HEK293 (cell line): ENCODE data around the gene MVD.

Experiments
- CTCF ChIA-PET: fragments of 350-600 bp; formaldehyde crosslinking; extraction: SDS; loops from one replicate; lab custom pipeline; 2021; ENCODE audit warnings: antibody characterized with exemption; lab: Yijun Ruan, JAX
- POLR2A ChIA-PET: fragments of 300-600 bp; formaldehyde crosslinking; extraction: SDS; loops from one replicate; lab custom pipeline; 2020; ENCODE audit warnings: antibody characterized with exemption, inconsistent platforms; lab: Yijun Ruan, JAX
- H3K27ac ChIP-seq: fragments of 200-500 bp; sonication (Bioruptor generic); 2 replicates; pipeline ENCODE4 v1.5.1; 2014; ENCODE audit warnings: low read depth, low read length, control low read depth, inconsistent platforms; ENCODE audit errors: extremely low read depth
- H3K36me3 ChIP-seq, 2 experiments: fragments of 200-500 bp in 1 of 2; sonication (Bioruptor generic) in 1 of 2; 1 replicate in 1 of 2; 2 replicates in 1 of 2; pipeline ENCODE4 v1.5.1; 2014 to 2017; ENCODE audit warnings: inconsistent platforms in 2 of 2, low read length in 2 of 2; ENCODE audit not compliant: control insufficient read depth in 2 of 2, insufficient read depth in 1 of 2
- H3K4me1 ChIP-seq: fragments of 200-500 bp; sonication (Bioruptor generic); 2 replicates; pipeline ENCODE4 v1.5.1; 2014; ENCODE audit warnings: mild to moderate bottlenecking, low read length, inconsistent platforms; ENCODE audit not compliant: control insufficient read depth, insufficient read depth
- H3K4me3 ChIP-seq: 2 replicates; pipeline ENCODE4 v1.5.1; 2011; ENCODE audit warnings: low read depth, mild to moderate bottlenecking, control low read depth, low read length, moderate library complexity
- H3K9me3 ChIP-seq: fragments of 200-500 bp; sonication (Bioruptor generic); 2 replicates; pipeline ENCODE4 v1.5.1; 2014; ENCODE audit warnings: low read depth, low read length, inconsistent platforms; ENCODE audit not compliant: control insufficient read depth, insufficient read depth
- ATF2 ChIP-seq: fragments of 450-650 bp; formaldehyde crosslinking; IDR thresholded peaks from 2 replicates; pipeline ENCODE4 v1.5.1; 2016; ENCODE audit warnings: missing biosample characterization, missing genetic modification characterization, low read depth
- GLIS1 ChIP-seq: fragments of 450-650 bp; formaldehyde crosslinking; IDR thresholded peaks from 2 replicates; pipeline ENCODE4 v1.5.1; 2016; ENCODE audit warnings: missing biosample characterization, missing genetic modification characterization
- KLF1 ChIP-seq: fragments of 450-650 bp; formaldehyde crosslinking; IDR thresholded peaks from 2 replicates; pipeline ENCODE4 v1.5.1; 2016; ENCODE audit warnings: missing biosample characterization, missing genetic modification characterization
- KLF10 ChIP-seq: fragments of 450-650 bp; IDR thresholded peaks from 2 replicates; pipeline ENCODE4 v1.5.1; 2018; ENCODE audit warnings: missing biosample characterization, mild to moderate bottlenecking, missing genetic modification characterization
- KLF17 ChIP-seq: fragments of 450-650 bp; formaldehyde crosslinking; IDR thresholded peaks from 2 replicates; pipeline ENCODE4 v1.5.1; 2016; ENCODE audit warnings: missing biosample characterization, missing genetic modification characterization
- KLF9 ChIP-seq: fragments of 450-650 bp; formaldehyde crosslinking; IDR thresholded peaks from 2 replicates; pipeline ENCODE4 v1.5.1; 2016; ENCODE audit warnings: missing biosample characterization, missing genetic modification characterization, low read depth
- SP2 ChIP-seq: fragments of 450-650 bp; formaldehyde crosslinking; IDR thresholded peaks from 2 replicates; pipeline ENCODE4 v1.5.1; 2016; ENCODE audit warnings: missing biosample characterization, missing genetic modification characterization
- SP3 ChIP-seq: fragments of 450-650 bp; formaldehyde crosslinking; IDR thresholded peaks from 2 replicates; pipeline ENCODE4 v1.5.1; 2016; ENCODE audit warnings: missing biosample characterization, missing genetic modification characterization
- SP7 ChIP-seq: fragments of 450-650 bp; formaldehyde crosslinking; IDR thresholded peaks from 2 replicates; pipeline ENCODE4 v1.5.1; 2016; ENCODE audit warnings: missing biosample characterization, missing genetic modification characterization
- ZBTB17 ChIP-seq: fragments of 450-650 bp; formaldehyde crosslinking; IDR thresholded peaks from 2 replicates; pipeline ENCODE4 v1.5.1; 2016; ENCODE audit warnings: missing biosample characterization, missing genetic modification characterization
- ZBTB20 ChIP-seq: fragments of 450-650 bp; formaldehyde crosslinking; IDR thresholded peaks from 2 replicates; pipeline ENCODE4 v1.5.1; 2016; ENCODE audit warnings: missing biosample characterization, missing genetic modification characterization
- ZBTB49 ChIP-seq: fragments of 450-650 bp; formaldehyde crosslinking; IDR thresholded peaks from 2 replicates; pipeline ENCODE4 v1.5.1; 2016; ENCODE audit warnings: missing biosample characterization, missing genetic modification characterization, low read depth
- ZFHX2 ChIP-seq: fragments of 450-650 bp; formaldehyde crosslinking; conservative IDR thresholded peaks from 2 replicates; pipeline ENCODE4 v1.5.1; 2016; ENCODE audit warnings: missing biosample characterization, missing genetic modification characterization
- ZIC2 ChIP-seq: fragments of 450-650 bp; formaldehyde crosslinking; IDR thresholded peaks from 2 replicates; pipeline ENCODE4 v1.5.1; 2016; ENCODE audit warnings: missing biosample characterization, missing genetic modification characterization
- ZNF10 ChIP-seq: fragments of 450-650 bp; formaldehyde crosslinking; IDR thresholded peaks from 2 replicates; pipeline ENCODE4 v1.5.1; 2017; ENCODE audit warnings: missing biosample characterization, missing genetic modification characterization
- ZNF112 ChIP-seq: fragments of 450-650 bp; formaldehyde crosslinking; IDR thresholded peaks from 2 replicates; pipeline ENCODE4 v1.5.0; 2017; ENCODE audit warnings: missing biosample characterization, missing genetic modification characterization
- ZNF335 ChIP-seq: fragments of 450-650 bp; formaldehyde crosslinking; conservative IDR thresholded peaks from 2 replicates; pipeline ENCODE4 v1.5.1; 2016; ENCODE audit warnings: missing biosample characterization, missing genetic modification characterization
- ZNF473 ChIP-seq: fragments of 450-650 bp; formaldehyde crosslinking; IDR thresholded peaks from 2 replicates; pipeline ENCODE4 v1.5.1; 2017; ENCODE audit warnings: missing biosample characterization, missing genetic modification characterization
- ZNF521 ChIP-seq: fragments of 450-650 bp; formaldehyde crosslinking; IDR thresholded peaks from 2 replicates; pipeline ENCODE4 v1.5.1; 2017; ENCODE audit warnings: missing biosample characterization, mild to moderate bottlenecking, missing genetic modification characterization
- ZNF544 ChIP-seq: fragments of 450-650 bp; formaldehyde crosslinking; IDR thresholded peaks from 2 replicates; pipeline ENCODE4 v1.5.0; 2017; ENCODE audit warnings: missing biosample characterization, missing genetic modification characterization
- ZNF600 ChIP-seq: fragments of 450-650 bp; formaldehyde crosslinking; IDR thresholded peaks from 2 replicates; pipeline ENCODE4 v1.5.1; 2016; ENCODE audit warnings: missing biosample characterization, missing genetic modification characterization
- ZNF677 ChIP-seq: fragments of 450-650 bp; IDR thresholded peaks from 2 replicates; pipeline ENCODE4 v1.5.0; 2018; ENCODE audit warnings: missing biosample characterization, mild to moderate bottlenecking, missing genetic modification characterization, moderate library complexity
- ZNF707 ChIP-seq: fragments of 450-650 bp; formaldehyde crosslinking; IDR thresholded peaks from 2 replicates; pipeline ENCODE4 v1.5.1; 2016; ENCODE audit warnings: missing biosample characterization, missing genetic modification characterization
- ZNF747 ChIP-seq: fragments of 450-650 bp; formaldehyde crosslinking; IDR thresholded peaks from 2 replicates; pipeline ENCODE4 v1.5.1; 2016; ENCODE audit warnings: missing biosample characterization, missing genetic modification characterization
- ZNF777 ChIP-seq: fragments of 450-650 bp; formaldehyde crosslinking; IDR thresholded peaks from 2 replicates; pipeline ENCODE4 v1.5.1; 2017; ENCODE audit warnings: missing biosample characterization, missing genetic modification characterization, borderline replicate concordance
- TF ChIP-seq, protein P1 (sequence below): fragments of 450-650 bp; formaldehyde crosslinking; IDR thresholded peaks from 2 replicates; pipeline ENCODE4 v1.5.1; 2016; ENCODE audit warnings: missing biosample characterization, missing genetic modification characterization

Gene MVD

GRCh38 chr16:88687254-88687576 lies 24.3 kb upstream of the MVD start:
- Histone ChIP-seq H3K9me3 (no peaks in the 10 kb centered on the region), H3K36me3 (no peaks in the 10 kb centered on the region), H3K27ac (no peak overlapping the region), H3K4me1 (peaks cover 9% of the 10 kb centered on the region; the same call in 1 of the 2 replicates), H3K4me3 (no peak overlapping the region)
- ChIA-PET CTCF (interaction anchor here (0.7 to 1.5 kb wide), 5 partner anchors 13 to 50 kb away, joined by 3 to 9 read pairs (median 3); no protein-coding TSS in a partner anchor), POLR2A (interaction anchor here (0.6 to 1.4 kb wide), 3 partner anchors 24 to 930 kb away, joined by 3 to 7 read pairs (median 3); partner anchors contain the start of gene MVD)
- TF ChIP-seq ATF2 (tag by site-specific recombination), result no peak
- peak; percentile 41 for TF ChIP-seq ZIC2 (tag by site-specific recombination)
- peak; percentile 49; the same call in 1 of the 2 replicates for TF ChIP-seq ZNF10 (tag by site-specific recombination)
- peak; percentile 47; the same call in 1 of the 2 replicates for TF ChIP-seq GLIS1 (tag by site-specific recombination)

- Histone ChIP-seq H3K27ac (no peak within 1 kb of the TSS; the same call in 1 of the 2 replicates), H3K36me3 (no peaks in the 10 kb centered on the region), H3K9me3 (no peaks in the 10 kb centered on the region), H3K4me3 (peak within 1 kb of the TSS; percentile 43), H3K4me1 (peaks cover 9% of the 10 kb centered on the region; the same call in 1 of the 2 replicates)
- CTCF ChIA-PET, result interaction anchor here (0.7 to 1.5 kb wide), 4 partner anchors 13 to 51 kb away, joined by 3 to 9 read pairs (median 4); no protein-coding TSS in a partner anchor
- POLR2A ChIA-PET, result interaction anchor here (0.6 kb wide), 1 partner anchor 931 kb away, joined by 3 read pairs; no protein-coding TSS in a partner anchor
- TF ChIP-seq ZNF521 (tag by site-specific recombination), result no peak
- peak; percentile 37 for TF ChIP-seq SP7
- no peak for TF ChIP-seq ZNF112 (tag by site-specific recombination)
- TF ChIP-seq ZNF335 (tag by site-specific recombination), result peak; percentile 45; the same call in 1 of the 2 replicates
- TF ChIP-seq, protein P1, sequence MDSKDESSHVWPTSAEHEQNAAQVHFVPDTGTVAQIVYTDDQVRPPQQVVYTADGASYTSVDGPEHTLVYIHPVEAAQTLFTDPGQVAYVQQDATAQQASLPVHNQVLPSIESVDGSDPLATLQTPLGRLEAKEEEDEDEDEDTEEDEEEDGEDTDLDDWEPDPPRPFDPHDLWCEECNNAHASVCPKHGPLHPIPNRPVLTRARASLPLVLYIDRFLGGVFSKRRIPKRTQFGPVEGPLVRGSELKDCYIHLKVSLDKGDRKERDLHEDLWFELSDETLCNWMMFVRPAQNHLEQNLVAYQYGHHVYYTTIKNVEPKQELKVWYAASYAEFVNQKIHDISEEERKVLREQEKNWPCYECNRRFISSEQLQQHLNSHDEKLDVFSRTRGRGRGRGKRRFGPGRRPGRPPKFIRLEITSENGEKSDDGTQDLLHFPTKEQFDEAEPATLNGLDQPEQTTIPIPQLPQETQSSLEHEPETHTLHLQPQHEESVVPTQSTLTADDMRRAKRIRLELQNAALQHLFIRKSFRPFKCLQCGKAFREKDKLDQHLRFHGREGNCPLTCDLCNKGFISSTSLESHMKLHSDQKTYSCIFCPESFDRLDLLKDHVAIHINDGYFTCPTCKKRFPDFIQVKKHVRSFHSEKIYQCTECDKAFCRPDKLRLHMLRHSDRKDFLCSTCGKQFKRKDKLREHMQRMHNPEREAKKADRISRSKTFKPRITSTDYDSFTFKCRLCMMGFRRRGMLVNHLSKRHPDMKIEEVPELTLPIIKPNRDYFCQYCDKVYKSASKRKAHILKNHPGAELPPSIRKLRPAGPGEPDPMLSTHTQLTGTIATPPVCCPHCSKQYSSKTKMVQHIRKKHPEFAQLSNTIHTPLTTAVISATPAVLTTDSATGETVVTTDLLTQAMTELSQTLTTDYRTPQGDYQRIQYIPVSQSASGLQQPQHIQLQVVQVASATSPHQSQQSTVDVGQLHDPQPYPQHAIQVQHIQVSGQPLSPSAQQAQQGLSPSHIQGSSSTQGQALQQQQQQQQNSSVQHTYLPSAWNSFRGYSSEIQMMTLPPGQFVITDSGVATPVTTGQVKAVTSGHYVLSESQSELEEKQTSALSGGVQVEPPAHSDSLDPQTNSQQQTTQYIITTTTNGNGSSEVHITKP, result 0 out of 2 replicates have a peak, but pooled peaks have one; percentile 1
- no peak for TF ChIP-seq ZNF677 (tag by site-specific recombination)
- TF ChIP-seq SP3 (tag by site-specific recombination), result peak; percentile 63; the same call in 1 of the 2 replicates
- TF ChIP-seq ZNF600, result 0 out of 2 replicates have a peak, but pooled peaks have one; percentile 11
- TF ChIP-seq ZFHX2 (tag by site-specific recombination), result peak; percentile 92
- peak; percentile 64 for TF ChIP-seq SP2 (tag by site-specific recombination)
- no peak for TF ChIP-seq ZNF544
- TF ChIP-seq KLF1 (tag by site-specific recombination), result peak; percentile 91
- no peak for TF ChIP-seq ZBTB49 (tag by site-specific recombination)
- TF ChIP-seq ZNF747 (tag by site-specific recombination), result no peak
- TF ChIP-seq ZNF707, result no peak
- TF ChIP-seq KLF9 (tag by site-specific recombination), result peak; percentile 75
- TF ChIP-seq KLF17 (tag by site-specific recombination), result peak; percentile 57
- TF ChIP-seq ZNF473 (tag by site-specific recombination), result no peak
- TF ChIP-seq ZBTB20, result peak; percentile 9; the same call in 1 of the 2 replicates
- TF ChIP-seq ZBTB17, result peak; percentile 61
- peak; percentile 55; the same call in 1 of the 2 replicates for TF ChIP-seq ZNF777 (tag by site-specific recombination)
- TF ChIP-seq KLF10 (tag by site-specific recombination), result peak; percentile 76; the same call in 1 of the 2 replicates
These were observed 23.8 kb upstream of the MVD start, which contains the start of gene SNAI3 for GRCh38 chr16:88686439-88687253. Gene SNAI3 (minus strand): TSS chr16:88686507. CDS start chr16:88686406, 101 bp downstream.
